Measurements from ENCODE around the gene MZB1. TPM values are rescaled to one million over a fixed set of nuclear protein-coding genes. Genes with fewer than 3 reads are reported as not detected.

The MZB1 gene
- total RNA-seq, 1 experiment from 2014 or later: 1.1 TPM

- ATAC-seq (no peak), DNase-seq (ENCODE audit: low spot score) (no peak)
- Mint-ChIP-seq H3K27ac (no peak overlapping the region), H3K36me3 (peaks cover 18% of the 10 kb centered on the region), H3K4me1 (peaks cover 11% of the 10 kb centered on the region), H3K4me3 (no peak overlapping the region), H3K9me3 (no peaks in the 10 kb centered on the region), H3K27me3 (ENCODE audit: low read depth) (no peaks in the 10 kb centered on the region)
- CTCF ChIA-PET: no interaction called here
- TF ChIP-seq ZNF263 (CRISPR knock-in tag; IDR thresholded peaks at IDR 0.05; ENCODE audit: low read depth) (no peak), CTCF (IDR thresholded peaks at IDR 0.05) (no peak), TCF7 (CRISPR knock-in tag; IDR thresholded peaks at IDR 0.05; ENCODE audit: low read depth) (no peak), ZNF532 (CRISPR knock-in tag; IDR thresholded peaks at IDR 0.05; ENCODE audit: borderline replicate concordance) (no peak), NFYB (CRISPR knock-in tag; conservative IDR thresholded peaks at IDR 0.05; ENCODE audit: low read depth) (no peak), RELA (CRISPR knock-in tag; IDR thresholded peaks at IDR 0.05; ENCODE audit: borderline replicate concordance) (no peak), TEAD4 (CRISPR knock-in tag; IDR thresholded peaks at IDR 0.05) (no peak)
- POLR2A ChIA-PET: interaction anchor here (0.5 to 1.6 kb wide), 3 partner anchors 13 to 82 kb away, joined by 3 to 4 read pairs (median 3); partner anchors contain the start of gene MATR3
Observed at GRCh38 chr5:139374909-139375308, 14.8 kb downstream of the MZB1 start.

GRCh38 chr5:139371482-139372435 lies 18.0 kb downstream of the MZB1 start:
- Mint-ChIP-seq H3K27me3 (ENCODE audit: low read depth) (no peaks in the 10 kb centered on the region), H3K9me3 (no peaks in the 10 kb centered on the region), H3K4me1 (no peaks in the 10 kb centered on the region), H3K4me3 (no peak overlapping the region), H3K27ac (no peak overlapping the region), H3K36me3 (peaks cover 37% of the 10 kb centered on the region)
- ATAC-seq (no peak), DNase-seq (ENCODE audit: low spot score) (no peak)
- TF ChIP-seq NR2C2 (CRISPR knock-in tag; IDR thresholded peaks at IDR 0.05): no peak
- ChIA-PET POLR2A (interaction anchor here (1.1 to 1.2 kb wide), 2 partner anchors 30 to 35 kb away, joined by 3 to 4 read pairs; partner anchors contain the start of gene PAIP2), CTCF (no interaction called here)

- H3K36me3 Mint-ChIP-seq: peaks cover 53% of the 10 kb centered on the region
- no peak for TF ChIP-seq ETV6 (CRISPR knock-in tag; IDR thresholded peaks at IDR 0.05)
- TF ChIP-seq TP53 (CRISPR knock-in tag; IDR thresholded peaks at IDR 0.05): no peak
- TF ChIP-seq JUN (CRISPR knock-in tag; IDR thresholded peaks at IDR 0.05): no peak
- TF ChIP-seq ZSCAN18 (CRISPR knock-in tag; IDR thresholded peaks at IDR 0.05): no peak
- TF ChIP-seq MXD4 (CRISPR knock-in tag; IDR thresholded peaks at IDR 0.05; ENCODE audit: borderline replicate concordance): no peak
- no peak for TF ChIP-seq AFF4 (CRISPR knock-in tag; IDR thresholded peaks at IDR 0.05; ENCODE audit: borderline replicate concordance)
- no peak for TF ChIP-seq MAX (CRISPR knock-in tag; IDR thresholded peaks at IDR 0.05)
- no peak for TF ChIP-seq IRF1 (CRISPR knock-in tag; IDR thresholded peaks at IDR 0.05)
Observed at GRCh38 chr5:139369181-139369580, 20.5 kb downstream of the MZB1 start.

More at GRCh38 chr5:139369181-139369580, 20.5 kb downstream of the MZB1 start:
- POLR2A ChIA-PET: interaction anchor here (0.5 kb wide), 1 partner anchor 574 kb away, joined by 3 read pairs; no protein-coding TSS in a partner anchor
- Mint-ChIP-seq H3K4me1 (no peaks in the 10 kb centered on the region), H3K27me3 (ENCODE audit: low read depth) (no peaks in the 10 kb centered on the region), H3K27ac (no peak overlapping the region), H3K9me3 (no peaks in the 10 kb centered on the region), H3K4me3 (no peak overlapping the region)
- DNase-seq (ENCODE audit: low spot score) (no peak), ATAC-seq (no peak)
- CTCF ChIA-PET: interaction anchor here (1.1 to 1.7 kb wide), 4 partner anchors 22 to 34 kb away, joined by 3 to 5 read pairs (median 4); partner anchors contain the start of gene PAIP2

Data from WTC11 (cell line).